Loucy (cell line): ENCODE data around the gene SYNGR1.

Source experiments
- H2AFZ ChIP-seq: fragments of 200-600 bp; sonication (generic); 2 replicates; pipeline ENCODE4 v1.6.0; 2016; ENCODE audit warnings: antibody characterized with exemption, mild to moderate bottlenecking, low read length, moderate library complexity
- H3F3A ChIP-seq: fragments of 200-600 bp; 2 replicates; pipeline ENCODE4 v1.6.0; 2016; ENCODE audit warnings: antibody characterized with exemption, low read depth, mild to moderate bottlenecking
- H3K27me3 ChIP-seq: fragments of 200-600 bp; sonication (generic); 2 replicates; pipeline ENCODE4 v1.6.1; 2014; ENCODE audit warnings: low read length, mild to moderate bottlenecking; ENCODE audit not compliant: insufficient read depth, poor library complexity, severe bottlenecking
- H3K36me3 ChIP-seq: fragments of 200-600 bp; sonication (generic); 2 replicates; pipeline ENCODE4 v1.6.1; 2016; ENCODE audit warnings: low read length; ENCODE audit not compliant: insufficient read depth
- H3K4me1 ChIP-seq: fragments of 200-600 bp; sonication (generic); 2 replicates; pipeline ENCODE4 v1.5.1; 2014; ENCODE audit warnings: low read length, mild to moderate bottlenecking; ENCODE audit not compliant: insufficient read depth, poor library complexity, severe bottlenecking
- H3K4me2 ChIP-seq: fragments of 200-600 bp; sonication (generic); 2 replicates; pipeline ENCODE4 v1.6.0; 2014; ENCODE audit warnings: antibody characterized with exemption, low read length, low read depth, mild to moderate bottlenecking; ENCODE audit not compliant: poor library complexity, severe bottlenecking
- H3K4me3 ChIP-seq: fragments of 200-600 bp; sonication (generic); 2 replicates; pipeline ENCODE4 v1.5.1; 2014; ENCODE audit warnings: low read length, mild to moderate bottlenecking, mixed read lengths; ENCODE audit not compliant: poor library complexity, severe bottlenecking
- H3K79me2 ChIP-seq: fragments of 200-600 bp; sonication (generic); 2 replicates; pipeline ENCODE4 v1.6.1; 2014; ENCODE audit warnings: low read length; ENCODE audit not compliant: insufficient read depth
- H3K9ac ChIP-seq: fragments of 200-600 bp; sonication (generic); 2 replicates; pipeline ENCODE4 v1.6.0; 2014; ENCODE audit warnings: mild to moderate bottlenecking, low read depth, low read length, moderate library complexity; ENCODE audit not compliant: poor library complexity, severe bottlenecking
- H3K9me2 ChIP-seq: fragments of 200-600 bp; sonication (generic); replicated peaks from 2 replicates; pipeline ENCODE4 v1.6.1; 2016; ENCODE audit warnings: low read depth, low read length, mixed read lengths
- H3K9me3 ChIP-seq: fragments of 200-600 bp; sonication (generic); 2 replicates; pipeline ENCODE4 v1.6.1; 2014; ENCODE audit warnings: mild to moderate bottlenecking, antibody characterized with exemption, low read length, low read depth; ENCODE audit not compliant: insufficient read depth
- H4K20me1 ChIP-seq: fragments of 200-600 bp; sonication (generic); 2 replicates; pipeline ENCODE4 v1.6.0; 2014; ENCODE audit warnings: antibody characterized with exemption, low read length, mild to moderate bottlenecking; ENCODE audit not compliant: insufficient read depth, poor library complexity, severe bottlenecking
- CTCF ChIP-seq: fragments of 200-600 bp; sonication (generic); conservative IDR thresholded peaks from 2 replicates; pipeline ENCODE4 v1.5.1; 2014; ENCODE audit warnings: mild to moderate bottlenecking, antibody characterized with exemption, low read length
- EZH2phosphoT487 ChIP-seq: fragments of 200-600 bp; IDR thresholded peaks from 2 replicates; pipeline ENCODE4 v1.6.1; 2018; ENCODE audit warnings: antibody characterized with exemption, mild to moderate bottlenecking, moderate library complexity, borderline replicate concordance

The SYNGR1 gene

GRCh38 chr22:39343259-39344045, 6.3 kb upstream of the SYNGR1 start:
- no peaks in the 10 kb centered on the region for H3K9me2 ChIP-seq
- H3K27me3 ChIP-seq: no peaks in the 10 kb centered on the region
- TF ChIP-seq CTCF (peak; percentile 86), EZH2phosphoT487 (no peak)
- H3K9me3 ChIP-seq: no peaks in the 10 kb centered on the region
- peak overlapping the region; percentile 54; the same call in 1 of the 2 replicates for H2AFZ ChIP-seq
- no peaks in the 10 kb centered on the region for H3K36me3 ChIP-seq
- no peaks in the 10 kb centered on the region for H4K20me1 ChIP-seq
- peak overlapping the region; percentile 12 for H3K9ac ChIP-seq
- no peak overlapping the region for H3K4me3 ChIP-seq
- H3K4me2 ChIP-seq: no peak overlapping the region
- H3K79me2 ChIP-seq: no peaks in the 10 kb centered on the region
- H3F3A ChIP-seq: no peaks in the 10 kb centered on the region
- no peaks in the 10 kb centered on the region for H3K4me1 ChIP-seq

- TF ChIP-seq EZH2phosphoT487 (no peak), CTCF (no peak)
- Histone ChIP-seq H3K27me3 (no peaks in the 10 kb centered on the region), H3K9ac (peak overlapping the region; percentile 12), H3K9me2 (no peaks in the 10 kb centered on the region), H4K20me1 (no peaks in the 10 kb centered on the region), H3K4me3 (no peak overlapping the region), H3K4me1 (peaks cover 6% of the 10 kb centered on the region), H3K36me3 (no peaks in the 10 kb centered on the region), H3K4me2 (no peak overlapping the region), H3K79me2 (no peaks in the 10 kb centered on the region), H3K9me3 (no peaks in the 10 kb centered on the region), H2AFZ (peak overlapping the region; percentile 54; the same call in 1 of the 2 replicates), H3F3A (no peaks in the 10 kb centered on the region)
Measured at GRCh38 chr22:39344046-39344390, 5.8 kb upstream of the SYNGR1 start.

- Histone ChIP-seq H3K4me2 (no peak overlapping the region), H3K36me3 (no peaks in the 10 kb centered on the region), H4K20me1 (no peaks in the 10 kb centered on the region), H3K9me2 (no peaks in the 10 kb centered on the region), H3K79me2 (peaks cover 1% of the 10 kb centered on the region; the same call in 1 of the 2 replicates), H2AFZ (no peak overlapping the region), H3K9ac (no peak overlapping the region), H3K4me3 (no peak overlapping the region), H3K27me3 (no peaks in the 10 kb centered on the region), H3K4me1 (peaks cover 12% of the 10 kb centered on the region), H3K9me3 (no peaks in the 10 kb centered on the region), H3F3A (no peaks in the 10 kb centered on the region)
- TF ChIP-seq EZH2phosphoT487: no peak
- no peak for TF ChIP-seq CTCF
Measured at GRCh38 chr22:39345231-39345630, 4.6 kb upstream of the SYNGR1 start.
